Measurements from ENCODE around the gene OXNAD1.

The OXNAD1 gene

DNA sequence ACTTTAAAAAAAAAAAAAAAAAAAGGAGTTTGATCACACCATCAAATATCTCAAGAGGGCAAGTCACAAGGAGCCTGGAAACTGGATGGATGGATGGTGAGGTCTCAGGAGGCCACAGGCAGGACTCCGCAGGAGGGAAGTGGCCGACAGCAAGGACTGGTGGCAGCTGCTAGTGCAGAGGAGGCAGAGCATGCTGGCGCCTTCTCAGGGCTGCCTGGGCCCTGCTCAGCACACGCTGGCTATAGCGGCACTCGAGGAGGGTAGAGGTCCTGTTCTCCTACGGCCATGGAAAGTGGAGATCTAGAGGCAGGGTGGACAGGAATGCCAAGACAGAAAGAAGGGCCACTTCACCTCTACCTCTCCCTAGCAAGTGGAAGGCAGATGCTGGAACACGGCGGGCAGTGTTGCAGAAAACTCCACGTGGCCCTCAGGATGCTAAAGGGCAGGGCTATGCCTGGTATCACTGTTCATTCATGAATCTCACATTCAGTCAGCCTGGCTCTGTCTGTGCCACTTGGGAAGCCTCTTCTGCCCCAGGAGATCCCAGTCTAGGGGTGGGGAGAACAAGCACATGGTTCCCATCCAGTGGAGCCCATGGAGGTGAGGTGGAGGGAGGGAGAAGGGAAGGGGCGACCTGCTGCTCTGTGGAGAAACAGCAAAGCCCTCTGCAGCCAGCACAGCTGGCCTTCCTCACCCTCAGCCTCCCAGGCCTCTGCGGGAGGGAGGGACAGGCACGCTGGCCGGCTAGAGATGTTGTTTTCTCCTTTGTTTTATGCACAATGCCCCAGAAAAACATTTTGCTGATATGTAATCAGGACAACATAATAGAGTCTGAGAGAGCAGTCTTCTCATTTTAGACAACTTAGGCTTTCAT is 71.0 kb downstream of the OXNAD1 start:
- H3K36me3 ChIP-seq (replicated peaks in 1 of 2; ENCODE audit: control insufficient read depth in 2 of 2, insufficient read depth in 2 of 2, low read length in 2 of 2): peaks cover 2 to 4% of the 10 kb centered on the region in 2 donors
- no peak overlapping the region for H2BK15ac ChIP-seq (ENCODE audit: low read length)
- WGBS, 2 donors (ENCODE audit: extremely low coverage in 2 of 2, insufficient read length in 2 of 2, insufficient replicate concordance in 1 of 2): no CpG with 5 or more reads among the region's 14 CpGs
- no peak overlapping the region for H2AFZ ChIP-seq (ENCODE audit: low read length)
- H3K4me2 ChIP-seq (ENCODE audit: insufficient read depth, low read length, poor library complexity, severe bottlenecking): no peak overlapping the region
- H3K4me3 ChIP-seq (ENCODE audit: low read length in 2 of 2): no peak overlapping the region
- H3K9me3 ChIP-seq (replicated peaks in 1 of 2; ENCODE audit: control insufficient read depth in 2 of 2, insufficient read depth in 1 of 2, low read depth in 1 of 2, low read length in 2 of 2): peaks cover 4 to 18% of the 10 kb centered on the region in 2 donors
- no peak overlapping the region for H4K91ac ChIP-seq (ENCODE audit: low read depth, low read length, poor library complexity)
- DNase-seq (ENCODE audit: low spot score): no peak
- H3K79me1 ChIP-seq (ENCODE audit: low read depth, low read length): no peaks in the 10 kb centered on the region
- H3K14ac ChIP-seq (ENCODE audit: low read length): no peak overlapping the region
- peak overlapping the region; percentile 71 for H3K18ac ChIP-seq (ENCODE audit: low read length)
- H2BK5ac ChIP-seq (ENCODE audit: low read length): no peak overlapping the region
- no peak overlapping the region for H2AK5ac ChIP-seq (ENCODE audit: low read depth, low read length)
- H3K4ac ChIP-seq (ENCODE audit: low read length): no peak overlapping the region
- H3K23ac ChIP-seq (ENCODE audit: low read depth, low read length, poor library complexity): peak overlapping the region; percentile 9
- peaks cover 12 to 18% of the 10 kb centered on the region in 2 donors for H3K4me1 ChIP-seq (ENCODE audit: control insufficient read depth in 2 of 2, insufficient read depth in 1 of 2, low read depth in 1 of 2, low read length in 2 of 2)
- peak overlapping the region; percentile 63 for H3K9ac ChIP-seq (ENCODE audit: low read depth, low read length, poor library complexity)
- H2BK120ac ChIP-seq (ENCODE audit: low read depth, low read length): no peak overlapping the region
- H2BK12ac ChIP-seq (ENCODE audit: low read length): no peak overlapping the region
- H4K8ac ChIP-seq (ENCODE audit: low read depth, low read length): no peak overlapping the region
- H3K27me3 ChIP-seq (ENCODE audit: control insufficient read depth in 3 of 3, insufficient read depth in 3 of 3, low read depth in 1 of 3, low read length in 3 of 3): no peaks in the 10 kb centered on the region
- no peak overlapping the region for H3K27ac ChIP-seq (replicated peaks; ENCODE audit: low read length)

DNA sequence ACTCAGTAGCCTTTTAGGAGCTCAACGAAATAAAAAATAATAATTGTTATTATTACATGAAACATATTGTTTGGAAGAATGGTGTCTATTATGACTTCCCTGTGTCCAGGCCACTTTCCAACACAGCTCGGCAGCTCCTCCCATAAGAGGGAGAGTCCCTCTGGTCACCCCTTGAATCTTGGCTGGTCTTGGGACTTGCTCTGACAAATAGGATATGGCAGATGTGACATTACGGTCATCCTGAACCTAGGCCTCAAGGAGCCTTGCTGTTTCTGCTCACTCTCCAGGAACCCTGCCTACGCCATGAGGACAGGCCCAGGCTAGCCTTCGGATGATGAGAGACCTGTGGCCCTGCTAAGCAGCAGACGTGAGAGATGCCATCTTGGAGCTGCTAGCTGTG is 71.8 kb downstream of the OXNAD1 start:
- no peak for DNase-seq (ENCODE audit: low spot score)
- no peak overlapping the region for H4K8ac ChIP-seq (ENCODE audit: low read depth, low read length)
- H3K9me3 ChIP-seq (replicated peaks in 1 of 2; ENCODE audit: control insufficient read depth in 2 of 2, insufficient read depth in 1 of 2, low read depth in 1 of 2, low read length in 2 of 2): peaks cover 2 to 10% of the 10 kb centered on the region in 2 donors
- H2BK12ac ChIP-seq (ENCODE audit: low read length): no peak overlapping the region
- no peak overlapping the region for H2BK120ac ChIP-seq (ENCODE audit: low read depth, low read length)
- H3K27ac ChIP-seq (replicated peaks; ENCODE audit: low read length): no peak overlapping the region
- no peak overlapping the region for H3K4ac ChIP-seq (ENCODE audit: low read length)
- no peaks in the 10 kb centered on the region for H3K79me1 ChIP-seq (ENCODE audit: low read depth, low read length)
- H3K4me2 ChIP-seq (ENCODE audit: insufficient read depth, low read length, poor library complexity, severe bottlenecking): no peak overlapping the region
- no peak overlapping the region for H3K18ac ChIP-seq (ENCODE audit: low read length)
- H3K9ac ChIP-seq (ENCODE audit: low read depth, low read length, poor library complexity): no peak overlapping the region
- no peak overlapping the region for H4K91ac ChIP-seq (ENCODE audit: low read depth, low read length, poor library complexity)
- H3K36me3 ChIP-seq (replicated peaks in 1 of 2; ENCODE audit: control insufficient read depth in 2 of 2, insufficient read depth in 2 of 2, low read length in 2 of 2): peaks cover 2 to 4% of the 10 kb centered on the region in 2 donors
- peaks cover 12 to 18% of the 10 kb centered on the region in 2 donors for H3K4me1 ChIP-seq (ENCODE audit: control insufficient read depth in 2 of 2, insufficient read depth in 1 of 2, low read depth in 1 of 2, low read length in 2 of 2)
- no peak overlapping the region for H3K4me3 ChIP-seq (ENCODE audit: low read length in 2 of 2)
- no CpG with 5 or more reads among the region's 6 CpGs for whole genome bisulfite sequencing, 2 donors (ENCODE audit: extremely low coverage in 2 of 2, insufficient read length in 2 of 2, insufficient replicate concordance in 1 of 2)
- no peak overlapping the region for H2BK5ac ChIP-seq (ENCODE audit: low read length)
- H3K27me3 ChIP-seq (ENCODE audit: control insufficient read depth in 3 of 3, insufficient read depth in 3 of 3, low read depth in 1 of 3, low read length in 3 of 3): no peaks in the 10 kb centered on the region
- H3K14ac ChIP-seq (ENCODE audit: low read length): no peak overlapping the region
- H3K23ac ChIP-seq (ENCODE audit: low read depth, low read length, poor library complexity): no peak overlapping the region
- no peak overlapping the region for H2BK15ac ChIP-seq (ENCODE audit: low read length)
- no peak overlapping the region for H2AK5ac ChIP-seq (ENCODE audit: low read depth, low read length)
- H2AFZ ChIP-seq (ENCODE audit: low read length): no peak overlapping the region

DNA sequence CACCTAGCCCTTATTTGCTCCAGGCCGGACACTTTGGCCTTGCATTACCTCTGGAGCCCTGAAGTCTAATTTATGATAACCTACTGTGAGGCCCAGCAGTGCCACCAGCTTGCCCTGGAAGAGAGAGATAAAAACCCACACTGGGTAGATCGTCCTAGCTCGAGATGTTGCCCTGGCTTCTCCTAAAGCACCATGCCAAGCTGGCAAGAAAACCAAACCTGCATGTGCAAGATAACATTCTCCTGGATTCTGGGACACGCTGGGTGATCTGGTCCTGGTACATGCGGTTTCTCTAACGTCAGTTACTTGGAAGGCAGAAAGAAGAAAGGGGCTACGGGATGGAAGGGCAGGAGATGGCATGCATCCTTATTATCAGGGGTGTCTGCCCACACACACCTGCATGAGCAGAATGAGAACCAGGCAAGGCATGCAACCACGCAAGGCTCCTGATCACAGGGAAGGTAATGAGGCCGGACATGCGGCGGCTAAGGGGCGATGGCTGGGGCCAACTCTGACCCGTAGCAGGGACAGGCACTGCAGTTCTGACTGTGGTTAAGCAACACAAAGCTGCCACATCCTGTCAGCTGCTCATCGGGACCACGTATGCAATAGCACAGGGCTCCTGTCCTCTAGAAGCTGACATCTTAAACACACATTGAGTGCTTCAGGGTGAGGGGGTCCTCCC is 73.0 kb downstream of the OXNAD1 start:
- H4K8ac ChIP-seq (ENCODE audit: low read depth, low read length): no peak overlapping the region

DNA sequence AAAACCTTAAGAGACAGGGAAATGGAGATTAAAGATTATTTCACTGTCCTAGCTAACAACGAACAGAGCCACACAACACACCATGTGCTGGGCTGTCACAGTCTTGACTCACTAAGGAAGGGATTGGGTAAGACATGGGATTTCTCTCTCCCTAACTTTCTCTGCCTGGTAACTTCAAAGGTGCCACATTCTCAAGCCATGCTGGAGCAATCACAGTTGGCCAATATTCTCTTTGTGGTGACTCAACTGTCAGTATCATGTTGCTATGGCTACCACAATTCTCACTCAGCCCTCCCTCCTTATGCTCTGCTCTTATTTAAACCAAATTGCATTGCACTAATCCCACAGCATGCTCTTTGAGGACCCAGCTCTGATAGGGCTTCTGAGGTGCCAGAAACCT is 74.0 kb downstream of the OXNAD1 start:
- Histone ChIP-seq H4K91ac (ENCODE audit: low read depth, low read length, poor library complexity) (no peak overlapping the region), H3K4me2 (ENCODE audit: insufficient read depth, low read length, poor library complexity, severe bottlenecking) (no peak overlapping the region), H2BK120ac (ENCODE audit: low read depth, low read length) (no peak overlapping the region), H3K36me3 (replicated peaks in 1 of 2; ENCODE audit: control insufficient read depth in 2 of 2, insufficient read depth in 2 of 2, low read length in 2 of 2) (peaks cover 2 to 4% of the 10 kb centered on the region in 2 donors), H2BK5ac (ENCODE audit: low read length) (no peak overlapping the region), H3K27me3 (ENCODE audit: control insufficient read depth in 3 of 3, insufficient read depth in 3 of 3, low read depth in 1 of 3, low read length in 3 of 3) (no peaks in the 10 kb centered on the region), H3K23ac (ENCODE audit: low read depth, low read length, poor library complexity) (no peak overlapping the region), H3K4ac (ENCODE audit: low read length) (no peak overlapping the region), H2AFZ (ENCODE audit: low read length) (no peak overlapping the region), H3K27ac (replicated peaks; ENCODE audit: low read length) (no peak overlapping the region), H3K9ac (ENCODE audit: low read depth, low read length, poor library complexity) (no peak overlapping the region), H3K9me3 (replicated peaks in 1 of 2; ENCODE audit: control insufficient read depth in 2 of 2, insufficient read depth in 1 of 2, low read depth in 1 of 2, low read length in 2 of 2) (peaks cover 0 to 7% of the 10 kb centered on the region in 2 donors), H2BK15ac (ENCODE audit: low read length) (no peak overlapping the region), H3K4me1 (ENCODE audit: control insufficient read depth in 2 of 2, insufficient read depth in 1 of 2, low read depth in 1 of 2, low read length in 2 of 2) (peaks cover 7 to 12% of the 10 kb centered on the region in 2 donors), H4K8ac (ENCODE audit: low read depth, low read length) (no peak overlapping the region), H3K18ac (ENCODE audit: low read length) (no peak overlapping the region), H3K79me1 (ENCODE audit: low read depth, low read length) (no peaks in the 10 kb centered on the region), H3K14ac (ENCODE audit: low read length) (no peak overlapping the region), H2BK12ac (ENCODE audit: low read length) (no peak overlapping the region), H2AK5ac (ENCODE audit: low read depth, low read length) (no peak overlapping the region), H3K4me3 (ENCODE audit: low read length in 2 of 2) (no peak overlapping the region)
- WGBS, 2 donors (ENCODE audit: extremely low coverage in 2 of 2, insufficient read length in 2 of 2, insufficient replicate concordance in 1 of 2): no CpG with 5 or more reads among the region's 1 CpG
- no peak for DNase-seq (ENCODE audit: low spot score)

More for the DNA sequence above, 73.0 kb downstream of the OXNAD1 start:
- Histone ChIP-seq H3K36me3 (replicated peaks in 1 of 2; ENCODE audit: control insufficient read depth in 2 of 2, insufficient read depth in 2 of 2, low read length in 2 of 2) (peaks cover 2 to 4% of the 10 kb centered on the region in 2 donors), H3K79me1 (ENCODE audit: low read depth, low read length) (no peaks in the 10 kb centered on the region), H3K4me2 (ENCODE audit: insufficient read depth, low read length, poor library complexity, severe bottlenecking) (no peak overlapping the region), H2AFZ (ENCODE audit: low read length) (no peak overlapping the region), H2BK5ac (ENCODE audit: low read length) (no peak overlapping the region), H3K18ac (ENCODE audit: low read length) (peak overlapping the region; percentile 50), H3K4ac (ENCODE audit: low read length) (no peak overlapping the region), H3K9ac (ENCODE audit: low read depth, low read length, poor library complexity) (no peak overlapping the region), H3K14ac (ENCODE audit: low read length) (no peak overlapping the region), H3K4me3 (ENCODE audit: low read length in 2 of 2) (no peak overlapping the region), H4K91ac (ENCODE audit: low read depth, low read length, poor library complexity) (no peak overlapping the region), H3K9me3 (replicated peaks in 1 of 2; ENCODE audit: control insufficient read depth in 2 of 2, insufficient read depth in 1 of 2, low read depth in 1 of 2, low read length in 2 of 2) (peaks cover 0 to 7% of the 10 kb centered on the region in 2 donors), H2BK120ac (ENCODE audit: low read depth, low read length) (no peak overlapping the region), H2BK15ac (ENCODE audit: low read length) (no peak overlapping the region), H3K27me3 (ENCODE audit: control insufficient read depth in 3 of 3, insufficient read depth in 3 of 3, low read depth in 1 of 3, low read length in 3 of 3) (no peaks in the 10 kb centered on the region), H2BK12ac (ENCODE audit: low read length) (no peak overlapping the region), H2AK5ac (ENCODE audit: low read depth, low read length) (no peak overlapping the region), H3K23ac (ENCODE audit: low read depth, low read length, poor library complexity) (no peak overlapping the region), H3K27ac (replicated peaks; ENCODE audit: low read length) (no peak overlapping the region), H3K4me1 (ENCODE audit: control insufficient read depth in 2 of 2, insufficient read depth in 1 of 2, low read depth in 1 of 2, low read length in 2 of 2) (peaks cover 11 to 12% of the 10 kb centered on the region in 2 donors)
- no peak for DNase-seq (ENCODE audit: low spot score)
- WGBS, 2 donors (ENCODE audit: extremely low coverage in 2 of 2, insufficient read length in 2 of 2, insufficient replicate concordance in 1 of 2): no CpG with 5 or more reads among the region's 15 CpGs
